GM12865 (cell line): ENCODE results near the gene ETFA.

Experiments used
- DNase-seq: peaks from one replicate; pipeline ENCODE4 v3.0.0; 2010; ENCODE audit warnings: low read depth
- H3K4me3 ChIP-seq: 2 replicates; pipeline ENCODE4 v1.5.1; 2011; ENCODE audit warnings: mild to moderate bottlenecking, low read depth, low read length, control low read depth
- CTCF ChIP-seq: IDR thresholded peaks from 2 replicates; pipeline ENCODE4 v1.5.1; 2011; ENCODE audit warnings: low read length, control low read depth, low read depth, inconsistent platforms; ENCODE audit not compliant: insufficient read depth; ENCODE audit errors: missing control alignments

The ETFA gene

GRCh38 chr15:76206325-76206976, 104.8 kb downstream of the ETFA start:
- H3K4me3 ChIP-seq: no peak overlapping the region
- no peak for DNase-seq
- no peak for TF ChIP-seq CTCF

DNA sequence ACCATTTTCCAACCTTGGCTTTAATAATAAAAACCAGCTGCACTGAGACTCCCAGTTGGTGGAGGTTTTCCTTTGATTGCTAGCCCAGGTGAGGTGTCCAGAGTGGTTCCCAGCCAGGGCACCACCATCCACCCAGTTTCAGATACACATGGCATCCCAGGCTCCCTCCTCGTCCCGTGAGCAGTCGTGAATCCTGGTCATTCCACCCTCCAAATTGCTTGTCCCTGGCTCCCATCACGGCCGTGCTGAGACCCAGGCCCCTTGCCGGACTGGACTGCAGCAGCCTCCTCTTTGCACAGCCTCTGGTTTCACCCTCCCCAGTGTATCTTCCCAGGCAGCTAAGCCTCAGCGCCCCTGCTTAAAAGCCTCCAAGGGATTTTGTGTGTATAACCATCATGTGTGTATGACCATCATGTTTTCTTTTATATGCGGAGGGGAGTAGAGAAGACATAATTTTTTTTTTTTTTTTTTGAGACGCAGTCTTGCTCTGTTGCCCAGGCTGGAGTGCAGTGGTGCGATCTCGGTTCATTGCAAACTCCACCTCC, 106.3 kb downstream of the ETFA start:
- no peak for TF ChIP-seq CTCF
- DNase-seq: no peak
- no peak overlapping the region for H3K4me3 ChIP-seq

- no peak for TF ChIP-seq CTCF
- no peak for DNase-seq
- H3K4me3 ChIP-seq: no peak overlapping the region
Measured at GRCh38 chr15:76204109-76204845, 107.0 kb downstream of the ETFA start.

DNA sequence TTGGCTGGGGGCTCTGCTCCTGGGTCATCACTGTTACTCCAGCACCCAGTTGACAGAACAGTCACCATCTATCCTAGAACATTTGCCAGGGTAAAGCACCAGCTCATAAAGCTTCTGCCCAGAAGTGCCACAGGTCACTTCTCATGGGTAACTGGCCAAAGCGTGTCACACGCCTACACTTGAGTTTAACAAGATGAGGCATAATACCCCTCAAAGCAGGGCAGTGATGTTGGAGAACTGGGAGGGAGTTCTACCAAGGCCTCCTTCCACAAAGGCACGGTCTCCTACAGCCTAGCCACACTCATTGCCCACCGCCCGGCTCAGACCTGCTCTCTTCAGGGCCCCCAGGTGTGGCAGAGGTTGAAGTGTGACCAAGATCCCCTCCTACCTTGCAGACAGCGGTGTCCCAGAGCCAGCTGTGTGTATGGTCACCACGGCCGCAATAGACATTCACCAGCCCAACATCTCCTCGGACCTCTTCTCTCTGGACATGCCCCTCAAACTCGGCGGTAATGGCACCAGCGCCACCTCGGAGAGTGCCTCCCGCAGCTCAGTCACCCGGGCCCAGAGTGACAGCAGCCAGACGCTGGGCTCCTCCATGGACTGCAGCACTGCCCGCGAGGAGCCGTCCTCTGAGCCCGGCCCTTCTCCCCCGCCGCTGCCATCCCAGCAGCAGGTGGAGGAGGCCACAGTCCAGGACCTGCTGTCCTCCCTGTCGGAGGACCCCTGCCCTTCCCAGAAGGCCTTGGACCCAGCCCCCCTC, 107.7 kb downstream of the ETFA start:
- no peak for TF ChIP-seq CTCF
- no peak overlapping the region for H3K4me3 ChIP-seq
- no peak for DNase-seq

- no peak for TF ChIP-seq CTCF
- no peak for DNase-seq
- H3K4me3 ChIP-seq: no peak overlapping the region
Measured at GRCh38 chr15:76201536-76202255, 109.6 kb downstream of the ETFA start.

DNA sequence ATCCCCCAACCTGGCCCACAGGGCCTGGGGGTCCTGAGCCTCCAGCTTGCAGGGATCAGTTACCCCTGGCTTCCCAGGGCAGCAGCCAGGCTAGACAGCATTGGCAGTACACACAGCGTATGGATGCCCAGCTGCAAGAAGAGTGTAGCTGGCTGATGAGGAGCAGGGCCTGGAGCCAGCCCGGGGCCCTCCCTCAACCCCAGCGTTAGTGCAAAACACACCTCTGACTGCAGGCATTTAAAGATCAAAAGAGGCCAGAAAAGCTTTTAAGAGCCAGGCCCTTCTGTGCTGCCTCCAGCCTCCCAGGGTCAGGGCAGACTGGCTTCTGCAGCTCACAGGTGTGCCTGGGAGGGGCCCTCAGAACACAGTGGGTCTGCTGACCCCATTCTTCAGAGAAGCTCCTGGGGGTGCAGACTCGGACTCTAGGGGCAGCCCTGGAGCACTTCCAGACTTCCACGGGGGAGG, 110.6 kb downstream of the ETFA start:
- DNase-seq: no peak
- no peak overlapping the region for H3K4me3 ChIP-seq
- no peak for TF ChIP-seq CTCF
